NK-92 treated with Interleukin-12 subunit alpha and Interleukin-12 subunit beta, amount 100 ng/mL, for 24 hours (cell line): ENCODE results near the gene HDAC11.
"Not testable (repeated sequence)": the region's sequence is repeated elsewhere in the genome, so short reads cannot be mapped to it uniquely, and the experiment has no call there.

ENCODE experiments used
- DNase-seq: peaks from one replicate; lab custom pipeline; 2025; lab: John Stamatoyannopoulos, UW

Gene HDAC11

GRCh38 chr3:13470894-13471574, 9.1 kb upstream of the HDAC11 start:
- DNase-seq: no peak

GRCh38 chr3:13472286-13472685, 7.8 kb upstream of the HDAC11 start:
- DNase-seq: no peak

- no peak for DNase-seq
Observed at GRCh38 chr3:13473020-13473419, 7.1 kb upstream of the HDAC11 start.

GRCh38 chr3:13474021-13474420, 6.1 kb upstream of the HDAC11 start:
- DNase-seq: no peak

GRCh38 chr3:13474776-13475303, 5.3 kb upstream of the HDAC11 start:
- DNase-seq: no peak

- DNase-seq: no peak
Observed at GRCh38 chr3:13475871-13476590, 4.1 kb upstream of the HDAC11 start.

GRCh38 chr3:13477943-13478342, 2.2 kb upstream of the HDAC11 start:
- DNase-seq: no peak

- DNase-seq: no peak
Observed at GRCh38 chr3:13479332-13479581, 849 bp upstream of the HDAC11 start.

- no peak for DNase-seq
Observed at GRCh38 chr3:13480340-13481318, 523 bp downstream of the HDAC11 start.

GRCh38 chr3:13482106-13482690, 2.1 kb downstream of the HDAC11 start:
- no peak for DNase-seq

GRCh38 chr3:13483286-13483685, 3.2 kb downstream of the HDAC11 start:
- DNase-seq: no peak

GRCh38 chr3:13483988-13484695, 4.0 kb downstream of the HDAC11 start:
- no peak for DNase-seq

GRCh38 chr3:13484851-13485590, 4.9 kb downstream of the HDAC11 start:
- no peak for DNase-seq

- DNase-seq: not testable (repeated sequence)
Observed at GRCh38 chr3:13485630-13486562, 5.8 kb downstream of the HDAC11 start.

- no peak for DNase-seq
Observed at GRCh38 chr3:13487403-13487802, 7.3 kb downstream of the HDAC11 start.

- no peak for DNase-seq
Observed at GRCh38 chr3:13491206-13491974, 11.3 kb downstream of the HDAC11 start.

- no peak for DNase-seq
Observed at GRCh38 chr3:13492048-13492447, 11.9 kb downstream of the HDAC11 start.

GRCh38 chr3:13492976-13493866, 13.1 kb downstream of the HDAC11 start:
- no peak for DNase-seq
